GM21825 (cell line): ENCODE measurements around the gene DNAJC6.

ENCODE experiments used
- ATAC-seq: cut with Tn5 transposase; IDR thresholded peaks from one replicate; pipeline ENCODE4 v1.9.1; 2021; ENCODE audit warnings: mild to moderate bottlenecking, moderate library complexity; ENCODE audit not compliant: unreplicated experiment

DNAJC6 gene

GRCh38 chr1:65459397-65459768 lies 150.0 kb downstream of the DNAJC6 start:
- peak; percentile 75 for ATAC-seq
